ENCODE data around the gene SCAI.
"Not testable (repeated sequence)": the region's sequence is repeated elsewhere in the genome, so short reads cannot be mapped to it uniquely, and the experiment has no call there.

The SCAI gene

DNA sequence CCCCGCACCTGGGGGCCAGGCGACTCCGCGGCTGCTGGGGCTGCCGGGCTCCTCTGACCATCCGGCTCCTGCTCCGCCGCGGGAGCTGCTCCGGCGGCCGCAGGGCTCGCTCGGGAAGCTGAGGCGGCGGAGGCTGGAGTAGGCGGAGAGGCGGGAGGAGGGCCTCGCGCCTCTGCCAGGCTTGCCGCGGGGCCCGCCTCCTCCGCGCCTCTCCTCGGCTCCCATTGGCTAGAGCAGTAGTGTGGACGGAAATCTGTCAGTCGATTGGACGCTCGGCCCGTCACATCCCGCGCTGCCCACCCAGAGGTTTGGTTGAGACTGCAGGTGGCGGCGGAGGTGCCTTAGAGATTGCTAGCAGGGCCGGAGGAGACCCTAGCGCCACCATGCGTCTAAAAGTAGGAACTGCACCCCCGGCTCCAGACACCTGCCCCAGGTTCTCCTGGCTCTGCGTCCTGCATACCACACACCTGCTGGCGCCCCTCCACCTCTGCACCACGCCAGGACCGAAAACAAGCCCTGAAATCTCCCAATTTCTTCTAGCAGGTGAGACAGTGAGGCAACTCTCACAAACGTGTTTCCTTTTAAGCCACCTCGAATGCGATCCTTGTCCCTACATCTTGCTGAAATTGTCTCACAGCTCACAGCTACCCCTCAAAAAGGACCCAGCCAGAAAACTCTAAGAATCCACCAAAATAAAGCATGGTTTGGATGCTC is at the start of gene SCAI:
SCAI (minus strand) TSS at position 152 of the 714 bp plus-strand sequence; CDS start at position 61, 91 bp downstream.
- H3K4me1 ChIP-seq (ENCODE audit: insufficient read depth, low read length), result peaks cover 19% of the 10 kb centered on the region
- peak within 1 kb of the TSS; percentile 31 for H3K9ac ChIP-seq (ENCODE audit: low read length)
- H3K27ac ChIP-seq (ENCODE audit: low read depth, low read length), result peak within 1 kb of the TSS; percentile 40

GRCh38 chr9:125190361-125190801 is 47.1 kb upstream of the SCAI start:
- H3K36me3 ChIP-seq (ENCODE audit: insufficient read depth, low read length), result no peaks in the 10 kb centered on the region
- H3K4me1 ChIP-seq (ENCODE audit: insufficient read depth, low read length), result peaks cover 21% of the 10 kb centered on the region
- peak overlapping the region; percentile 70 for H3K27ac ChIP-seq (ENCODE audit: low read depth, low read length)
- no peaks in the 10 kb centered on the region for H3K9me3 ChIP-seq (ENCODE audit: low read length)
- H3K9ac ChIP-seq (ENCODE audit: low read length), result peak overlapping the region; percentile 95
- H3K27me3 ChIP-seq (ENCODE audit: control insufficient read depth in 1 of 2, insufficient read depth in 2 of 2, low read length in 2 of 2), result no peaks in the 10 kb centered on the region
- peak overlapping the region; percentile 89 to 94 for H3K4me3 ChIP-seq (ENCODE audit: low read depth in 1 of 2, low read length in 2 of 2)

More for the DNA sequence above, at the start of gene SCAI:
- no peaks in the 10 kb centered on the region for H3K9me3 ChIP-seq (ENCODE audit: low read length)
- no peaks in the 10 kb centered on the region for H3K36me3 ChIP-seq (ENCODE audit: insufficient read depth, low read length)
- H3K4me3 ChIP-seq (ENCODE audit: low read depth in 1 of 2, low read length in 2 of 2), result peak within 1 kb of the TSS; percentile 54 to 62
- H3K27me3 ChIP-seq (ENCODE audit: control insufficient read depth in 1 of 2, insufficient read depth in 2 of 2, low read length in 2 of 2), result no peaks in the 10 kb centered on the region

- Histone ChIP-seq H3K4me1 (ENCODE audit: insufficient read depth, low read length) (peaks cover 21% of the 10 kb centered on the region), H3K4me3 (ENCODE audit: low read depth in 1 of 2, low read length in 2 of 2) (peak within 1 kb of the TSS; percentile 89 to 94), H3K9ac (ENCODE audit: low read length) (peak within 1 kb of the TSS; percentile 96), H3K27me3 (ENCODE audit: control insufficient read depth in 1 of 2, insufficient read depth in 2 of 2, low read length in 2 of 2) (no peaks in the 10 kb centered on the region), H3K36me3 (ENCODE audit: insufficient read depth, low read length) (no peaks in the 10 kb centered on the region), H3K27ac (ENCODE audit: low read depth, low read length) (peak within 1 kb of the TSS; percentile 93), H3K9me3 (ENCODE audit: low read length) (no peaks in the 10 kb centered on the region)
Observed at GRCh38 chr9:125189361-125190289, 46.3 kb upstream of the SCAI start, which contains the start of gene PPP6C. Gene PPP6C, minus strand, starts transcription at chr9:125189803. Its CDS starts 85 bp downstream, at chr9:125189718.

- no peaks in the 10 kb centered on the region for H3K9me3 ChIP-seq (ENCODE audit: low read length)
- peaks cover 21% of the 10 kb centered on the region for H3K4me1 ChIP-seq (ENCODE audit: insufficient read depth, low read length)
- no peaks in the 10 kb centered on the region for H3K27me3 ChIP-seq (ENCODE audit: control insufficient read depth in 1 of 2, insufficient read depth in 2 of 2, low read length in 2 of 2)
- peak overlapping the region; percentile 96 for H3K9ac ChIP-seq (ENCODE audit: low read length)
- H3K36me3 ChIP-seq (ENCODE audit: insufficient read depth, low read length), result no peaks in the 10 kb centered on the region
- peak overlapping the region; percentile 93 for H3K27ac ChIP-seq (ENCODE audit: low read depth, low read length)
- H3K4me3 ChIP-seq (ENCODE audit: low read depth in 1 of 2, low read length in 2 of 2), result peak overlapping the region; percentile 89 to 94
Observed at GRCh38 chr9:125189011-125189360, 45.7 kb upstream of the SCAI start.

- Histone ChIP-seq H3K27me3 (ENCODE audit: control insufficient read depth in 1 of 2, insufficient read depth in 2 of 2, low read length in 2 of 2) (no peaks in the 10 kb centered on the region), H3K9me3 (ENCODE audit: low read length) (no peaks in the 10 kb centered on the region), H3K27ac (ENCODE audit: low read depth, low read length) (no peak overlapping the region), H3K9ac (ENCODE audit: low read length) (no peak overlapping the region), H3K4me3 (ENCODE audit: low read depth in 1 of 2, low read length in 2 of 2) (no peak overlapping the region), H3K4me1 (ENCODE audit: insufficient read depth, low read length) (peaks cover 10% of the 10 kb centered on the region), H3K36me3 (ENCODE audit: insufficient read depth, low read length) (no peaks in the 10 kb centered on the region)
Observed at GRCh38 chr9:125183561-125183960, 40.2 kb upstream of the SCAI start.

DNA sequence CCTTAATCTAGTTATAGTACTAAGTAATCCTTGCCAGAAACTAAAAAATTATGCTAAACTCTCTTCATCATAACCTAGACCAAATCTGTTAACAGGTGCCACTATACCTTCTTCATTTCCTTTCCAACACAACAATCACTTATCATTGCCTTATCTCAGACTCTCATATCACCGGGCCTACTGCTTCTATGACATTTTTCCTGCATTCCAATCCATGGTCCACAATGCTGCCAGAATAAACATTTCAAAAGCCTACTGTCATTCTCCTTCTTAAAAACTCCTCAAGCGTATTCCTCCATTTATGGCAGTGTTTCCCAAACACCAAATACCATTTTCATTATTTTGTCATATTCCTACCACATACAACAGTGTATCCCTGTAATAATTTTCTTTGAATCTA is 39.7 kb upstream of the SCAI start:
- Histone ChIP-seq H3K36me3 (ENCODE audit: insufficient read depth, low read length) (no peaks in the 10 kb centered on the region), H3K27me3 (ENCODE audit: control insufficient read depth in 1 of 2, insufficient read depth in 2 of 2, low read length in 2 of 2) (no peaks in the 10 kb centered on the region), H3K9me3 (ENCODE audit: low read length) (no peaks in the 10 kb centered on the region), H3K27ac (ENCODE audit: low read depth, low read length) (no peak overlapping the region), H3K4me1 (ENCODE audit: insufficient read depth, low read length) (peaks cover 10% of the 10 kb centered on the region), H3K9ac (ENCODE audit: low read length) (no peak overlapping the region), H3K4me3 (ENCODE audit: low read depth in 1 of 2, low read length in 2 of 2) (no peak overlapping the region)

DNA sequence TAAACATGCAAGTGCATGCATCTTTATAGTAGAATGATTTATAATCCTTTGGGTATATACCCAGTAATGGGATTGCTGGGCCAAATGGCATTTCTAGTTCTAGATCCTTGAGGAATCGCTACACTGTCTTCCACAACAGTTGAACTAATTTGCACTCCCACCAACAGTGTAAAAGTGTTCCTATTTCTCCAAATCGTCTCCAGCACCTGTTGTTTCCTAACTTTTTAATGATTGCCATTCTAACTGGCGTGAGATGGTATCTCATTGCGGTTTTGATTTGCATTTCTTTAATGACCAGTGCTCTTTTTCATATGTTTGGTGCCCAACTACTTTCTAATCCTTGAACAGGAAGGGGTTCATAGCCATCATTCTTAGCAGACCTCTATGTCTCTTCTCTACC is 38.4 kb upstream of the SCAI start:
- not testable (repeated sequence) for H3K4me3 ChIP-seq (ENCODE audit: low read depth in 1 of 2, low read length in 2 of 2); H3K9me3 ChIP-seq (ENCODE audit: low read length); H3K27ac ChIP-seq (ENCODE audit: low read depth, low read length); H3K27me3 ChIP-seq (ENCODE audit: control insufficient read depth in 1 of 2, insufficient read depth in 2 of 2, low read length in 2 of 2); H3K9ac ChIP-seq (ENCODE audit: low read length); H3K4me1 ChIP-seq (ENCODE audit: insufficient read depth, low read length); H3K36me3 ChIP-seq (ENCODE audit: insufficient read depth, low read length)

- H3K9me3 ChIP-seq (ENCODE audit: low read length), result no peaks in the 10 kb centered on the region
- no peaks in the 10 kb centered on the region for H3K36me3 ChIP-seq (ENCODE audit: insufficient read depth, low read length)
- H3K27ac ChIP-seq (ENCODE audit: low read depth, low read length), result no peak overlapping the region
- peaks cover 7% of the 10 kb centered on the region for H3K4me1 ChIP-seq (ENCODE audit: insufficient read depth, low read length)
- no peak overlapping the region for H3K4me3 ChIP-seq (ENCODE audit: low read depth in 1 of 2, low read length in 2 of 2)
- no peaks in the 10 kb centered on the region for H3K27me3 ChIP-seq (ENCODE audit: control insufficient read depth in 1 of 2, insufficient read depth in 2 of 2, low read length in 2 of 2)
- H3K9ac ChIP-seq (ENCODE audit: low read length), result no peak overlapping the region
Observed at GRCh38 chr9:125180876-125181275, 37.5 kb upstream of the SCAI start.

DNA sequence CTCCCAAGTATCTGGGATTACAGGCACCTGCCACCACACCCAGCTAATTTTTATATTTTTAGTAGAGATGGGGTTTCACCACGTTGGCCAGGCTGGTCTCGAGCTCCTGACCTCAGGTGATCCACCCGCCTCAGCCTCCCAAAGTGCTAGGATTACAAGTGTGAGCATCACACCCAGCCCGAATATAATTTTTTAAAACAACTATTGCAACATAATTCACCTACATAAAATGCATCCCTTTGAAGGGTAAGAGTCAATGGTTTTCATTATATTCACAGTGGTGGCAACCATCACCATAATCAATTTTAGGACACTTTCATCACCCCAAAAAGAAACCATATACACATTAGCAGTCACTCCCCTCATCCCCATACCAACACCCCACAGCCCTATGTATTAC is 36.4 kb upstream of the SCAI start:
- H3K4me1 ChIP-seq (ENCODE audit: insufficient read depth, low read length); H3K4me3 ChIP-seq (ENCODE audit: low read depth in 1 of 2, low read length in 2 of 2); H3K27me3 ChIP-seq (ENCODE audit: control insufficient read depth in 1 of 2, insufficient read depth in 2 of 2, low read length in 2 of 2); H3K9me3 ChIP-seq (ENCODE audit: low read length); H3K27ac ChIP-seq (ENCODE audit: low read depth, low read length); H3K9ac ChIP-seq (ENCODE audit: low read length); H3K36me3 ChIP-seq (ENCODE audit: insufficient read depth, low read length): not testable (repeated sequence)

- Histone ChIP-seq H3K36me3 (ENCODE audit: insufficient read depth, low read length) (no peaks in the 10 kb centered on the region), H3K4me3 (ENCODE audit: low read depth in 1 of 2, low read length in 2 of 2) (no peak overlapping the region), H3K4me1 (ENCODE audit: insufficient read depth, low read length) (peaks cover 7% of the 10 kb centered on the region), H3K9ac (ENCODE audit: low read length) (no peak overlapping the region), H3K27me3 (ENCODE audit: control insufficient read depth in 1 of 2, insufficient read depth in 2 of 2, low read length in 2 of 2) (no peaks in the 10 kb centered on the region), H3K9me3 (ENCODE audit: low read length) (no peaks in the 10 kb centered on the region), H3K27ac (ENCODE audit: low read depth, low read length) (no peak overlapping the region)
Observed at GRCh38 chr9:125177888-125178287, 34.6 kb upstream of the SCAI start.

DNA sequence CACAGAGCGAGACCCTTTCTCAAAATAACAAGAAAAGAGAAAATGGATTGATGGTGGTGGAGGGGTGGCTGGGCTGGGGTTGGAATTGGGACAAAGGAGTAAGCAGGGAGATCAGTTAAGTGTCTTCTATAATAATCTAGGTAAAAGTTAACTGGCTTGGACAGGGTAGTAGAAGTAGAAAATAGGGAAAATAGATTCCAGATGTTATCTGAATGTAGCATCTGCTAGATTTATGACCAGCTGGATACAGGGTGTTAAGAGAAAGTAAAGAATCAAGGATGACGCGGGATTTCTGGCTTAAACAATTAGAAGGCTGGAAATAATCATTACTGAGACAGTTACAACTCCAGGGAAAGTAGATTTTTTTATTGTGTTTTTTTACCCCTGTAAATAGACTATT is 33.3 kb upstream of the SCAI start:
- Histone ChIP-seq H3K27ac (ENCODE audit: low read depth, low read length) (no peak overlapping the region), H3K36me3 (ENCODE audit: insufficient read depth, low read length) (no peaks in the 10 kb centered on the region), H3K9me3 (ENCODE audit: low read length) (no peaks in the 10 kb centered on the region), H3K4me3 (ENCODE audit: low read depth in 1 of 2, low read length in 2 of 2) (no peak overlapping the region), H3K9ac (ENCODE audit: low read length) (no peak overlapping the region), H3K4me1 (ENCODE audit: insufficient read depth, low read length) (peaks cover 18% of the 10 kb centered on the region), H3K27me3 (ENCODE audit: control insufficient read depth in 1 of 2, insufficient read depth in 2 of 2, low read length in 2 of 2) (no peaks in the 10 kb centered on the region)
